SH-SY5Y (cell line): ENCODE measurements around the gene COX19.

Experiments
- GATA2 ChIP-seq: IDR thresholded peaks from 2 replicates; pipeline ENCODE4 v1.6.1; 2011; ENCODE audit warnings: mild to moderate bottlenecking, low read depth, low read length
- GATA3 ChIP-seq: IDR thresholded peaks from 2 replicates; pipeline ENCODE4 v1.6.1; 2011; ENCODE audit warnings: low read depth, mild to moderate bottlenecking, low read length, moderate library complexity

DNA sequence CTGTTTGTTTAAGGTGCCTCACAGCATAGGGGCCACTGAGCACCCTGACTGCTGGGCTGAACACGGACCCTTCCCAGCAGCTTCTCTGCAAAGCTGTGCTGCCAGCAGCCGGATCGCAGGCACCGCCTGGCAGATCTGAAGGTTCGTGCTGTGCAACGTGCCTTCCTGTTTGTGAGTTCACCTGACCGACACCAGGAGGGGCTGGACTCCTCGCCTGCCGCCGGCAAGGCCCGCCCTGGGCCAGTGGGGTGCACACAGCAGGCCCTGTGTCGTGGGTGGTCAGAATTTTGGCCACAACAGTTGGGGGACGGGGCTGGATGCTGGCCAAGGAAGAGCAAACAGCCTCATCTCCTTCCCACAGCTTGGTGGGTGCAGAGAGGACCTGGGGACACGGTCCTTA, 20.2 kb upstream of the COX19 start:
- TF ChIP-seq GATA2 = no peak
- no peak for TF ChIP-seq GATA3
